ENCODE data around the gene CCDC126. TPM values are rescaled to one million over a fixed set of nuclear protein-coding genes. Genes with fewer than 3 reads are reported as not detected.
A peak's percentile ranks its signal among the peaks of the same experiment; 100 is the strongest.
"Not testable (repeated sequence)": the region's sequence is repeated elsewhere in the genome, so short reads cannot be mapped to it uniquely, and the experiment has no call there.

The CCDC126 gene, protein sequence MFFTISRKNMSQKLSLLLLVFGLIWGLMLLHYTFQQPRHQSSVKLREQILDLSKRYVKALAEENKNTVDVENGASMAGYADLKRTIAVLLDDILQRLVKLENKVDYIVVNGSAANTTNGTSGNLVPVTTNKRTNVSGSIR
- 1 to 10 TPM; 9.5 to 9.7 TPM for total RNA-seq

DNA sequence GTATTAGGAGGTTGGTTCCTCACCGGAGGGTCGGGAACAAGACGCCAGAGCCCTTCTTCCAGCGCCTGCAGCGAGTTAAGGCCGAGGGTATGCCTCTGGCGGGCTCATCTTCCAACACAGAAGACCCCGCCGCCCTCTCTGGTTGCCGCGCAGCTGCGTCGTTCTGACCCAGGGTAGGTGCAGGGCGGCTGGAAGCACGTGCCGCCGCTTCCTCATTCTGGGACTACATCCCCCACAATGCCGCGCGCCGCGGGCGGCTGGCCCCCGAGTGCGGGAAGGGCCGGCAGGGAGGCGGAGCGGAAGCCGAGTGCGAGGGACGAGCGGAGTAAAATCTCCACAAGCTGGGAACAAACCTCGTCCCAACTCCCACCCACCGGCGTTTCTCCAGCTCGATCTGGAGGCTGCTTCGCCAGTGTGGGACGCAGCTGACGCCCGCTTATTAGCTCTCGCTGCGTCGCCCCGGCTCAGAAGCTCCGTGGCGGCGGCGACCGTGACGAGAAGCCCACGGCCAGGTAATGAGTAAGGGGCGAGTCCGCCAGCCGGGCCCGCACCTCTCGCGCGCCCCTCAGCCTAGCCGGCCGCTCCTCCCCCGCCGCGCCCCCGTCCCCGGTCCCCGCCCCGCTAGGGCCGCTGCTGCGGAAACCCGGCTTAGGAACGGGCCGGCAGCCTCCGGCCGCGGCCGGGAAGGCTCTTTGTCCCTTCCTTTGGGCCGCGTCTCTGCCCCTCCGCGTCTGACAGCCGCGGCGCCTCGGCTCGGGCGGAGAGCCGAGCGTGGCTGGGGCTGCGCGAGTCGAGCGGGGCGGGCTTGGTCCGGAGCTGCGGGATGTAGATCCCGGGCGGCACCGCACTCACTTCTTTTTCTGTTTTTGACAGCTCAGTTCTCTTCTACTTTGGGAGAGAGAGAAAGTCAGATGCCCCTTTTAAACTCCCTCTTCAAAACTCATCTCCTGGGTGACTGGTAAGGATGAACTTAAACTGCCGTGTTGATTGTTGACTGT is at the start of gene CCDC126:
TSS of gene CCDC126 (plus strand) at position 289 of the 998 bp plus-strand sequence. CDS start 13,934 bp downstream, outside the sequence.
- Mint-ChIP-seq H3K27me3 (peaks cover 1% of the 10 kb centered on the region), H3K9me3 (no peaks in the 10 kb centered on the region), H3K4me1 (peaks cover 56% of the 10 kb centered on the region), H3K4me3 (peak within 1 kb of the TSS; percentile 81), H3K27ac (peak within 1 kb of the TSS; percentile 57), H3K36me3 (ENCODE audit: low read depth) (peaks cover 8% of the 10 kb centered on the region)
- POLR2A ChIA-PET = interaction anchor here (0.5 to 2.4 kb wide), 5 partner anchors 48 to 1058 kb away, joined by 3 to 9 read pairs (median 5); no protein-coding TSS in a partner anchor
- peak; percentile 84 for DNase-seq
- CTCF ChIA-PET = interaction anchor here (1.0 to 2.4 kb wide), 8 partner anchors 13 to 335 kb away, joined by 3 to 8 read pairs (median 4); no protein-coding TSS in a partner anchor

DNA sequence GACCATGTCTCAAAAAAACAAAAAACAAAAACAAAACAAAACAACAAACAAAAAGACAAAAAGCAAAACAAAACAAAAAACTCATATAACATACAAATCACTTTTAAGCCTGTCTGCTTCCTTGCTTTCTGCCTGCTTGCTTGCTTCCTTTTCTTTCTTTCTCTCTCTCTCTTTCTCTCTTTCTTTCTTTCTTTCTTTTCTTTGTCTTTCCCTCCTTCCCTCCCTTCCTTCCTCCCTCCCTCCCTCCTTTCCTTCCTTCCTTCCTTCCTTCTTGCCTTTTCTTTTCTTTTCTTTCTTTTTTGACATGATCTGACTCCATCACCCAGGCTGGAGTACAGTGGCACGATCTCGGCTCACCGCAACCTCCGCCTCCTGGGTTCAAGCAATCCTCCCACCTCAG is 49.5 kb upstream of the CCDC126 start:
- Mint-ChIP-seq H3K27me3 (no peaks in the 10 kb centered on the region), H3K4me1 (peaks cover 10% of the 10 kb centered on the region), H3K27ac (no peak overlapping the region), H3K36me3 (ENCODE audit: low read depth) (no peaks in the 10 kb centered on the region), H3K4me3 (no peak overlapping the region), H3K9me3 (no peaks in the 10 kb centered on the region)
- ChIA-PET POLR2A (no interaction called here), CTCF (interaction anchor here (1.2 to 4.0 kb wide), 10 partner anchors 10 to 275 kb away, joined by 3 to 36 read pairs (median 6); partner anchors contain the start of gene TRA2A)
- DNase-seq = no peak

DNA sequence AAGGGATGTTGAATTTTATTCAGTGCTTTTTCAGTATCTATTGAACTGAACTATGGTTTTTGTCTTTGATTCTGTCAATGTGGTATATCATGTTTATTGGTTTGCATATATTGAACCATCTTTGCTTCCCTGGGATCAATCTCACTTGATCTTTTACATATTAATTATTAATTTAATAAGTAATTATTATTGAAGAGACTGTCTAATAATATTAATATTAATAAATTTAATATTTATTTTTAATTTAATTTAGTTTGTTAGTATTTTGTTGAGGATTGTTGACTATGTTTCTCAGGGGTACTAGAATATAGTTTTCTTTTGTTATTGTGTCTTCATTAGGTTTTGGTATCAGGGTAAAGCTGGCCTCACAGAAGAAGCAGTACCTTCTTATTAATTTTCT is 38.9 kb upstream of the CCDC126 start:
- ChIA-PET CTCF (interaction anchor here (1.3 kb wide), 1 partner anchor 11 kb away, joined by 3 read pairs; no protein-coding TSS in a partner anchor), POLR2A (no interaction called here)
- H3K27ac Mint-ChIP-seq = no peak overlapping the region
- no peaks in the 10 kb centered on the region for H3K4me1 Mint-ChIP-seq
- H3K36me3 Mint-ChIP-seq (ENCODE audit: low read depth) = no peaks in the 10 kb centered on the region
- peaks cover 26% of the 10 kb centered on the region for H3K27me3 Mint-ChIP-seq
- H3K9me3 Mint-ChIP-seq = no peaks in the 10 kb centered on the region
- no peak for DNase-seq
- no peak overlapping the region for H3K4me3 Mint-ChIP-seq

DNA sequence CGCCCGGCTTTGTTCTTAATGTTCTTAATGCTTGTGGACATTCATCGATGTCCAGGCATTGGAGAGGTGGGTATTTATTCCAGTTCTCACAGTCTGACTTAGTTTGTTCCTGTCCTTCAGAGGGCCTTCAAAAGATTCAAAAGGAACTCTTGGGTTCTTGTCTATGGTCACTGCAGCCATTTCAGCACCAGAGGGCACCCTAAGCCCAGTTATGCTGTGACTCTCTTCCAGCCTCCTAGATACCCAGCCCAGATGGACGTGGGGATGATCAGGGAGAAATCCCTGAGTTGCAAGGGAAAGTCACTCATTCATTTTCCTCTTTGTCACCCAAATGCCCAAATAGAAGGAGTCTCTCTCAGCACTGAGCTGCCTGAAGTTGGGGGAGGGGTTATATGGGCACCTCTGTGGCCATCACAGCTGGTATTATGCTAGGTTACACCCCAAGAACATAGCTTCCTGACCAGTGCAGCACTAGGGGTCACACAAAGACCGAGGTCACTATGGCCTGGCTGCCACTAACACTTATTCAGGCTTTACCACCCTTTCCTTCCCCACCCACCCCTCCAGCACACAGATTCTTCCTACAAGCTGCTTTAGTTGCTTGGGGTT is 26.5 kb upstream of the CCDC126 start:
- H3K27me3 Mint-ChIP-seq = peaks cover 8% of the 10 kb centered on the region
- H3K27ac Mint-ChIP-seq = no peak overlapping the region
- POLR2A ChIA-PET = no interaction called here
- CTCF ChIA-PET = interaction anchor here (0.7 to 2.9 kb wide), 8 partner anchors 24 to 205 kb away, joined by 3 to 27 read pairs (median 6); partner anchors contain the start of gene STK31
- DNase-seq = peak; percentile 75
- H3K4me1 Mint-ChIP-seq = no peaks in the 10 kb centered on the region
- H3K4me3 Mint-ChIP-seq = no peak overlapping the region
- no peaks in the 10 kb centered on the region for H3K9me3 Mint-ChIP-seq
- no peaks in the 10 kb centered on the region for H3K36me3 Mint-ChIP-seq (ENCODE audit: low read depth)

DNA sequence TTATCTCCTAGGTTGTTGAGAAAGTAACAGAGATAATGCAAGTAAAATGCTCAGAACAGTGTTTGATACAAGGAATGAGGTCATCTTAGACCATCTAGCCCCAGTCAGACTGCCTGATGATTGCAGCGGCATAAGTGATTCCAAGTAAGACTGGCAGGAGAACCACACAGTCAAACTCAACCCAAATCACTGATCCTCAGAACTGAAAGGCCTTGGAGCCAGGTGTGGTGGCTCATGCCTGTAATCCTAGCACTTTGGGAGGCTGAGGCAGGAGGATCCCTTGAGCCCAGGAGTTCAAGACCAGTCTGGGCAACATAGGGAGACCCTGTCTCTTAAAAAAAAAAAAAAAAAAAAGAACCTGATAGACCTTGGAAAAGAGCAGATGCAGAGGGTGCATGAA is 15.2 kb upstream of the CCDC126 start:
- H3K27me3 Mint-ChIP-seq; H3K36me3 Mint-ChIP-seq (ENCODE audit: low read depth): not testable (repeated sequence)

DNA sequence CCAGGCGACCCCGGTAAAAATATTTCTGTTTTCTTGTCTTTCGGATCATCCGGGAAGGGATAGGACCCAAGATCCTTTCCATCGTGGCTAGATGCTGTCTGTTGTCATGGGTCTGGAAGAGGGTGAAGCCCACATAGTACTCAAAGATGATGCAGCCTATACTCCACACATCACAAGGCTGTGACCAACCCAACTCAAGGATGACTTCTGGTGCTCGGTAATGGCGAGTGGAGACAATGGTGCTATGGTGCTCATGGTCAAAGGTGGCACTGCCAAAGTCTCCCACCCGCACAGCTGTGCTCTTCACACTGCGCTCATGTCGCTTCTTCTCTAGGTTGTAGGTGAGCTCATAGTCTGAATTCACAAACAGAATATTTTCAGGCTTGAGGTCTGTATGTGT is 11.9 kb upstream of the CCDC126 start:
- H3K36me3 Mint-ChIP-seq (ENCODE audit: low read depth); H3K9me3 Mint-ChIP-seq; H3K27me3 Mint-ChIP-seq; POLR2A ChIA-PET; H3K4me3 Mint-ChIP-seq; DNase-seq; H3K27ac Mint-ChIP-seq; H3K4me1 Mint-ChIP-seq: not testable (repeated sequence)
- CTCF ChIA-PET = interaction anchor here (1.4 kb wide), 1 partner anchor 8 kb away, joined by 4 read pairs; no protein-coding TSS in a partner anchor

More for the DNA sequence above, 15.2 kb upstream of the CCDC126 start:
- DNase-seq, H3K4me1 Mint-ChIP-seq, H3K4me3 Mint-ChIP-seq, H3K27ac Mint-ChIP-seq, H3K9me3 Mint-ChIP-seq, POLR2A ChIA-PET: not testable (repeated sequence)
- CTCF ChIA-PET = interaction anchor here (0.9 kb wide), 1 partner anchor 762 kb away, joined by 3 read pairs; no protein-coding TSS in a partner anchor

DNA sequence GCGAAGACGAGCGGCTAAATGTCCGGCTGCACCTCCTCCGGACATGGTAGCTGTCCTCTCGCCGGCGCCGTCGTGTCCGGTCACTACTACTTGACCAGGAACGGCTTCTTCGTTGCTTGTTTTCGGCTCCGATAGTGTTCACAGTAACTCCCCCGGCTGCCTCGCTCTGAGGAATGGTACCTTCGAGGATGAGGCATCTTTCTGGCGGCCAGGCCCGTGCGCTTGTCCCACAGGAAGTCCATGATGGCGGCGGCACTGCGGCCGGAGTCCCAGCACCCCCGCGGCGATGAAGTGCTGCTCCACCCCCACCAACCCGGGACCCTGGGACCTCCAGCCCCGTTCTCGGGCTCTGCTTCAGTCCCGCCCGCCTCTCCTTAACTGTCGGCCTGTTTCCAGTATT is 11.0 kb upstream of the CCDC126 start:
- Mint-ChIP-seq H3K4me1 (no peaks in the 10 kb centered on the region), H3K27me3 (no peaks in the 10 kb centered on the region), H3K27ac (no peak overlapping the region), H3K36me3 (ENCODE audit: low read depth) (no peaks in the 10 kb centered on the region), H3K4me3 (no peak overlapping the region), H3K9me3 (no peaks in the 10 kb centered on the region)
- no peak for DNase-seq
- POLR2A ChIA-PET = no interaction called here
- CTCF ChIA-PET = interaction anchor here (1.4 kb wide), 1 partner anchor 8 kb away, joined by 4 read pairs; no protein-coding TSS in a partner anchor

DNA sequence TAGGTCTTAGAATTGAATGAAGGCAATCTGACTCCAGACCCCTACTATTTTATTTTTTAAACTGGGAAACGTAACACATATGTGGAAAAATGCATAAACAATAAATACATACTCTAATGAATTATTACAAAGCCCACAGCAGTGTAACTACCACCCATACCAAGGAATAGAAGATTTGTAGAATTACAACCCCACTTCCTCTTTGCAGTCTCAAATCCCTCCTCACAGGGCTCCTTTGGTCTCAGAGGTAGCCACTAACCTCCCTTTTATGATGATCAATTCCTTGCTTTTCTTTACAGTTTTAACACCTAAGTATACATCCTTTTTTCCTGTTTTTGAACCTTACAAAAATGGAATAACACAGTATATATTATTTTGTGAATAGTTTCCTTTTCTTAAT is 6.7 kb upstream of the CCDC126 start:
- Mint-ChIP-seq H3K9me3 (no peaks in the 10 kb centered on the region), H3K27me3 (no peaks in the 10 kb centered on the region), H3K4me1 (peaks cover 24% of the 10 kb centered on the region), H3K4me3 (no peak overlapping the region), H3K27ac (no peak overlapping the region), H3K36me3 (ENCODE audit: low read depth) (no peaks in the 10 kb centered on the region)
- POLR2A ChIA-PET = no interaction called here
- CTCF ChIA-PET = interaction anchor here (0.7 kb wide), 1 partner anchor 14 kb away, joined by 3 read pairs; no protein-coding TSS in a partner anchor
- no peak for DNase-seq

DNA sequence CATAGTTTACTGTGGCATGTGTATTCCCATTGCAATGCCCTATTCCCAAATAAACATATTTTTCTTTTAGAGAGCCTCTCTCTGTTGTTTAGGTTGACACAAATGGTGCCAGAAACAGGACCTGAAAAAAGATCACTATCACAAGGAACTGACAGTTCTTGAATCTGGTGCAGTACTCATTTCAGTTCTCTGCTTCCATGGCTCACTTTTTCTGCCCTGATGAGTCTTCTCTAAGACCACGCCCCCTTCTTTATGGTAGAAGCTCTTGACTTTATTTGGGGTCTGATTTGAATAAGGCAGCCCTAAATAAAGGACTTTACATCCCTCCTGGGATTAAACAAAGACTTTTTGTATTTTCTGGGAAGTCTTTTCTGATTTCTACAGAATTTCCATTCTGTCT is 3.5 kb upstream of the CCDC126 start:
- Mint-ChIP-seq H3K4me3 (no peak overlapping the region), H3K36me3 (ENCODE audit: low read depth) (peaks cover 3% of the 10 kb centered on the region), H3K9me3 (no peaks in the 10 kb centered on the region), H3K4me1 (peaks cover 44% of the 10 kb centered on the region), H3K27me3 (peaks cover 1% of the 10 kb centered on the region), H3K27ac (no peak overlapping the region)
- DNase-seq = no peak
- ChIA-PET CTCF (interaction anchor here (1.9 kb wide), 1 partner anchor 47 kb away, joined by 4 read pairs; no protein-coding TSS in a partner anchor), POLR2A (no interaction called here)

DNA sequence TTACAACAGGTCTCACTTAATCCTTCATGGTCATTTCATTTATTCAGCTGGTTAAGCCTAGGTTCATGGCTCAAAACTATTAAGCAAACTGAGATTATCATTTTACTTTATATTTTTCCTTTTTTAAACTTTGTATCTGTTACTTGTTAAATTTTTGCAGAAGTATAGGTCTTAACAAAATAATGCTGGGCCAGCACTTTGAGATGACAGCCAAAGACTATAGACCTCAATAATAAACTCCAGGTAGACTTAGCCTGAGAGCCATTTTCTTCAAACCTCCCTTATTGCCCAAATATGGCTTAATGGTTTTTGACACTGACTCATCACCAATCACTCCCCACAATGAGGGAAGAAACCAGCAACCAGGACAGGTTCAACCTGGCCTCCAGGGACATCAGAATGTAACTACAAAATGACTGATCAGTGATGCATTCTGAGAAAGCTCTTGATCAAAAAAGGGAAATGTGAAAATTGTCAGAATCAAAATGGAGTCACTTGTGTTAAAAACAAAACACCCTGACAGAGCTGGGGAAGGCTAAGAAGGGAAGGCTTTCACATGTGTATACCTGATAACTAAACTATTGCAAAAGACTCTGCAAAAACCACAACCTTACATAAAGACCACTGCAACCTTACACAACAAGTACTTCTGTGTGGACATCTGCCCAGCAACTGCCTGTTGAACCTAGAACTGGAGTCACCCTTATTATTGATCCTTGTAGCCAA is 2.1 kb upstream of the CCDC126 start:
- Mint-ChIP-seq H3K36me3 (ENCODE audit: low read depth) (peaks cover 3% of the 10 kb centered on the region), H3K4me3 (no peak overlapping the region), H3K4me1 (peaks cover 50% of the 10 kb centered on the region), H3K27me3 (peaks cover 1% of the 10 kb centered on the region), H3K9me3 (no peaks in the 10 kb centered on the region), H3K27ac (peak overlapping the region; percentile 56)
- ChIA-PET POLR2A (interaction anchor here (0.9 kb wide), 1 partner anchor 56 kb away, joined by 3 read pairs; no protein-coding TSS in a partner anchor), CTCF (interaction anchor here (0.7 to 1.9 kb wide), 4 partner anchors 48 to 237 kb away, joined by 3 to 4 read pairs (median 4); no protein-coding TSS in a partner anchor)
- DNase-seq = peak; percentile 57

DNA sequence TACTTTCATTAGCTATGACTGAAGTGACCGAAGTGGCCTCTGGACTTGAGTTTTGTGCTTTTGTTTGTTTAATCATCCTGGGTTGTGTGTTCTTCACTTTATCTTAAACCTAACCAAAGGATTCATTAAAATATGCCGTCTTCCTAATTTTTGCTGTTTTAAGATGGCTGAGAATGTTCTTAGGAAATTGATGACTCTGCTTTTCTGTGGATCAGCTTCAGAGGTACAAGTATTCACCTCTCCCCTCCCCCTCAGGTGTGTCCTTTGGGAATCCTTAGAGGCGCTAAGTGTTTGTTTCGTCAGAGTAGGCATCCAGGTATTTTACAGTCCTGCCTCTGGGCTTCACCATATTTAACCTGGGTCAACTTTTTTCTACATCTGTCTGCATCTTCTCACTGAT is 1.1 kb downstream of the CCDC126 start:
- Mint-ChIP-seq H3K4me3 (peak overlapping the region; percentile 81), H3K36me3 (ENCODE audit: low read depth) (peaks cover 8% of the 10 kb centered on the region), H3K27me3 (peaks cover 1% of the 10 kb centered on the region), H3K27ac (no peak overlapping the region), H3K9me3 (no peaks in the 10 kb centered on the region), H3K4me1 (peaks cover 55% of the 10 kb centered on the region)
- POLR2A ChIA-PET = interaction anchor here (0.7 to 2.4 kb wide), 4 partner anchors 49 to 563 kb away, joined by 3 to 9 read pairs (median 6); no protein-coding TSS in a partner anchor
- DNase-seq = no peak
- CTCF ChIA-PET = interaction anchor here (1.0 to 2.4 kb wide), 6 partner anchors 12 to 336 kb away, joined by 3 to 8 read pairs (median 4); no protein-coding TSS in a partner anchor

DNA sequence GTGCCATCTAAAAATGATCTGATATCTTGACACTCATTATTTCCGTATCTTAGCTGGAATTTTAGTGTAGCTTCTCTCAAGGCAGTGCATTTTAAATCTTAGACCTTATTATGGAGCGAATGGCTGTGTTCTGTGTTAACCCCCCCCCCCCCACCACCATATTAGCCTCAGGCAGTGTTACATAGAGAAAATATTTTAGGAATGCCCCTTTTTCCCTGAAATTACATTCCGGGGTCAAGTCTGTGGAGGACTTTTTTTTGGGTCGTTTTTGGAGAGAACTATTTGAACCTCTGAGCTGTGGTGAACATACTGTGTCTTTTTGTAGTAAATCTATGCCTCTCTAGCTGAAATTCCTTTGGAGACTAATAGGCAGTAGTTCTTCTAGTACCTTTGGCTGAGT is 3.1 kb downstream of the CCDC126 start:
- H3K4me1 Mint-ChIP-seq = peaks cover 35% of the 10 kb centered on the region
- CTCF ChIA-PET = interaction anchor here (0.7 to 0.8 kb wide), 2 partner anchors 9 to 53 kb away, joined by 3 read pairs; no protein-coding TSS in a partner anchor
- POLR2A ChIA-PET = no interaction called here

More for the DNA sequence above, 3.1 kb downstream of the CCDC126 start:
- no peaks in the 10 kb centered on the region for H3K9me3 Mint-ChIP-seq
- DNase-seq = no peak
- H3K36me3 Mint-ChIP-seq (ENCODE audit: low read depth) = peaks cover 8% of the 10 kb centered on the region
- H3K4me3 Mint-ChIP-seq = no peak overlapping the region
- H3K27ac Mint-ChIP-seq = no peak overlapping the region
- peaks cover 1% of the 10 kb centered on the region for H3K27me3 Mint-ChIP-seq

Measured in activated CD4-positive, alpha-beta memory T cell treated with anti-CD3 and anti-CD28 coated beads, Interleukin-2, amount 10 ng/mL, durations not matched to agents 7 days and 5 days (primary cell).